GM23248 (cell line): Measurements from ENCODE around the gene TET2. TPM values are rescaled to one million over a fixed set of nuclear protein-coding genes. Genes with fewer than 3 reads are reported as not detected.

Experiments
- DNase-seq: peaks from one replicate; pipeline ENCODE4 v3.0.0-alpha.2; 2015
- H2AFZ ChIP-seq: fragments of 200-600 bp; sonication (generic); 2 replicates; pipeline ENCODE4 v1.6.1; 2016; ENCODE audit warnings: antibody characterized with exemption
- H3F3A ChIP-seq: fragments of 200-600 bp; sonication (generic); 2 replicates; pipeline ENCODE4 v1.6.1; 2016; ENCODE audit warnings: mild to moderate bottlenecking, antibody characterized with exemption, mixed run types; ENCODE audit not compliant: insufficient read depth
- H3K27ac ChIP-seq: fragments of 200-600 bp; sonication (generic); 2 replicates; pipeline ENCODE4 v1.5.1; 2016; ENCODE audit warnings: mild to moderate bottlenecking
- H3K27me3 ChIP-seq: fragments of 200-600 bp; sonication (generic); replicated peaks from 2 replicates; pipeline ENCODE4 v1.6.1; 2016; ENCODE audit warnings: mild to moderate bottlenecking; ENCODE audit not compliant: insufficient read depth
- H3K36me3 ChIP-seq: fragments of 200-600 bp; sonication (generic); 2 replicates; pipeline ENCODE4 v1.6.1; 2016; ENCODE audit warnings: low read depth, mild to moderate bottlenecking
- H3K4me1 ChIP-seq: fragments of 200-600 bp; sonication (generic); 2 replicates; pipeline ENCODE4 v1.6.1; 2016; ENCODE audit warnings: mild to moderate bottlenecking; ENCODE audit not compliant: insufficient read depth
- H3K4me2 ChIP-seq: fragments of 200-600 bp; sonication (generic); one replicate; pipeline ENCODE4 v1.6.1; 2016; ENCODE audit warnings: mild to moderate bottlenecking; ENCODE audit not compliant: unreplicated experiment
- H3K4me3 ChIP-seq: fragments of 200-600 bp; sonication (generic); 2 replicates; pipeline ENCODE4 v1.5.1; 2016; ENCODE audit warnings: mild to moderate bottlenecking
- H3K79me2 ChIP-seq: fragments of 200-600 bp; sonication (generic); 2 replicates; pipeline ENCODE4 v1.6.1; 2016; ENCODE audit warnings: mild to moderate bottlenecking; ENCODE audit not compliant: insufficient read depth
- H3K9ac ChIP-seq: fragments of 200-600 bp; sonication (generic); 2 replicates; pipeline ENCODE4 v1.6.1; 2016; ENCODE audit warnings: mild to moderate bottlenecking
- H3K9me2 ChIP-seq: fragments of 200-600 bp; sonication (generic); 2 replicates; pipeline ENCODE4 v1.6.1; 2016; ENCODE audit warnings: mixed run types, mild to moderate bottlenecking, moderate library complexity; ENCODE audit not compliant: insufficient read depth
- H3K9me3 ChIP-seq: fragments of 200-600 bp; sonication (generic); one replicate; pipeline ENCODE4 v1.6.1; 2017; ENCODE audit warnings: low read depth
- H4K20me1 ChIP-seq: fragments of 200-600 bp; sonication (generic); 2 replicates; pipeline ENCODE4 v1.6.0; 2016; ENCODE audit not compliant: insufficient read depth
- EZH2 ChIP-seq: fragments of 200-600 bp; sonication (generic); IDR thresholded peaks from 2 replicates; pipeline ENCODE4 v1.6.1; 2018; ENCODE audit warnings: antibody characterized with exemption, mild to moderate bottlenecking; ENCODE audit not compliant: insufficient read depth, poor library complexity, severe bottlenecking
- EZH2phosphoT487 ChIP-seq: fragments of 200-600 bp; sonication (generic); IDR thresholded peaks from 2 replicates; pipeline ENCODE4 v1.6.1; 2018; ENCODE audit warnings: antibody characterized with exemption, moderate library complexity, mild to moderate bottlenecking, low read depth; ENCODE audit not compliant: insufficient read depth
- WGBS, 2 experiments: methylation state at CpG; one replicate each; pipeline ENCODE4 v1.1.6; 2015 to 2017; ENCODE audit warnings: low lambda C conversion rate in 2 of 2, low coverage in 1 of 2; ENCODE audit errors: missing lambda C conversion rate in 2 of 2; 5-methylcytosine and 5-hydroxymethylcytosine counted together
- in situ Hi-C: fragments of 300-500 bp; cut with MboI; formaldehyde crosslinking; loops from 2 replicates; pipeline ENCODE4 v1.15.0; 2020
- polyA plus RNA-seq: library from polyadenylated mRNA; unstranded; fragments of >200 nt; fragmentation: Nextera tagmentation; extraction: Ambion mirVana; gene quantifications from 2 replicates; pipeline ENCODE4 v1.2.1, GENCODE V29; 2016
- total RNA-seq: library from RNA; depleted of rRNA; stranded (reverse); fragments of >200 nt; shearing (Covaris generic); gene quantifications from 2 replicates; pipeline ENCODE4 v1.2.3, GENCODE V29; 2014

TET2 gene
- total and polyA plus RNA-seq, 2 experiments from 2014 or later = 5.6 to 5.7 TPM

DNA sequence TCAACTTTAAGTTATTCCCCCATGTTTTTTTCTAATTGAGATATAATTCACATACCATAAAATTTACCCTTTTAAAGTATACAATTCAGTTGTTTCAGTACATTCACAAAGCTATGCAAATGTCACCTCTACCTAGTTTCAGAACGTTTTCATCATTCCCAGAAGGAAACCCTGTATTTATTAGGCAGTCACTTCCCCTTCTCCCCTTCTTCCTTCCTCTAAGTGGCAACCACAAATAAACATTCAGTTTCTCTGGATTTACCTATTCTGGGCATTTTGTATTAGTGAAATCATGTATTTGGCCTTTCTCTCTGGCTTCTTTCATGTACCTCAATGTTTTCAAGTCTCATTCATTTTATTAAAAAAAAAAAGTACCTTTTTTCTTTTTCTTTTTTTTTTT is 101.9 kb downstream of the TET2 start:
- WGBS, 2 experiments = 88 to 100% methylated on average over 1 of the region's 1 CpG
- DNase-seq = no peak
- TF ChIP-seq EZH2 (no peak), EZH2phosphoT487 (no peak)
- in situ Hi-C loops = no loop called here
- no peaks in the 10 kb centered on the region for H3K9me3 ChIP-seq
- H2AFZ ChIP-seq = no peak overlapping the region
- no peaks in the 10 kb centered on the region for H4K20me1 ChIP-seq
- H3K9me2 ChIP-seq = no peaks in the 10 kb centered on the region
- H3K9ac ChIP-seq = no peak overlapping the region
- H3K4me2 ChIP-seq = no peak overlapping the region
- no peaks in the 10 kb centered on the region for H3K27me3 ChIP-seq
- H3K4me1 ChIP-seq = peaks cover 16% of the 10 kb centered on the region
- H3K27ac ChIP-seq = no peak overlapping the region
- peaks cover 5% of the 10 kb centered on the region; the same call in 1 of the 2 replicates for H3F3A ChIP-seq
- H3K4me3 ChIP-seq = no peak overlapping the region
- H3K36me3 ChIP-seq = no peaks in the 10 kb centered on the region
- H3K79me2 ChIP-seq = no peaks in the 10 kb centered on the region

DNA sequence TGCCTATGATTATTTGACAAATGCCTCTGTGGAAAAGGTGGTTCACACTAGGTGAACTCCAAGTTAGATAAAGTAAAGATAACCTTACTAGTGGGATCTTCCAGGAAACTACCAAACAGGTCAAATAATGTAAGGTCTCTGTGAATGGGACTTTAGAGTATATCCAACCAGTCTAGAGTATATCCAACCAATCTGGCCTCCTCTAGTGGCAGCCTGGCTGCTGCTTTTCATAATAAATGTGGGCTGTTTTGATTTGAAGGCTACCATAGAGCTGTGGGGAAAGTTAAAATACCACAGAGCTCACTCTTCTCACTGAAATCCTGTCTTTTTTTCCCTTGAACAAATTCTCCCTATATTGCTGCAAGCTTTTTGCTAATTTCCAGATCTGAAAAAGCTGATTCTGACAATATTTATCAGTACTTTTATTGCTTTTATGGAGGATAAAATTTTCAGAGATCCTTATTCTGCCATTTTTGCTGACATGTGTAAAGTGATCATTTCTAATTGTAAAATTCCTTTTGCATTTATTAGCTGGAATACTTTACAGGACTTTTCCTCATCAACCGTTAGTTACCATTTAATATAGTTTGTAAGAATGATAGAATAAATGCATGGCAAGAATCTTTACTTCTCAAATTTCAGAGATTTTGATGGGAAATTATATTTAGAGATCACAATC is 111.3 kb downstream of the TET2 start:
- Histone ChIP-seq H3K36me3 (peaks cover 15% of the 10 kb centered on the region; the same call in 1 of the 2 replicates), H3K27me3 (no peaks in the 10 kb centered on the region), H3F3A (no peaks in the 10 kb centered on the region), H3K4me2 (no peak overlapping the region), H3K4me3 (no peak overlapping the region), H3K9me2 (no peaks in the 10 kb centered on the region; the same call in 1 of the 2 replicates), H3K9me3 (no peaks in the 10 kb centered on the region), H3K79me2 (no peaks in the 10 kb centered on the region), H3K4me1 (no peaks in the 10 kb centered on the region), H4K20me1 (no peaks in the 10 kb centered on the region), H3K9ac (no peak overlapping the region), H3K27ac (no peak overlapping the region), H2AFZ (no peak overlapping the region)
- in situ Hi-C loops = no loop called here
- TF ChIP-seq EZH2 (no peak), EZH2phosphoT487 (no peak)
- no peak for DNase-seq
- 98 to 100% methylated on average over 1 of the region's 1 CpG for WGBS, 2 experiments

DNA sequence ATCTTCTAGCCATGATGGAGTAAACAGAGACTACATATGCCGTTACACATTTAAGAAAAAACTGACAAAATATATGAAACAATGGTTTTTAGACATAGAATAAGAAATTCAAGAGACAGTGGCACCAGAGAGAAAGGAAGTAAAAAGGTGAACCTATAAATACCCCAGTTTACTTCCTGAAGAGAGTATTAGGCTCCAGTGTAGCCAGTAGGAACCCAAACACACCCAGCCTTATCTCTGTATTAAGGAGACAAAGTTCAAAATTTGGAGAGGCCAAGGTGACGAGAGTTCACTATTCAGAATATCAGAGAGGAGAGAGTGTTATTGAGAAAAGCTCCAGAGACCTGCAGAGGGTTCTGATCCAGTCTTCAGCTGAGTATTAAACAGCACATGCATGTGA is 119.0 kb downstream of the TET2 start:
- WGBS, 2 experiments = 97 to 98% methylated on average over 2 of the region's 2 CpGs
- no peak for DNase-seq
- no peaks in the 10 kb centered on the region for H3K4me1 ChIP-seq
- no peaks in the 10 kb centered on the region for H3K9me2 ChIP-seq
- peaks cover 20% of the 10 kb centered on the region for H3K36me3 ChIP-seq
- H3K27me3 ChIP-seq = no peaks in the 10 kb centered on the region
- no peak overlapping the region for H3K9ac ChIP-seq
- no peak overlapping the region for H3K4me3 ChIP-seq
- H3K4me2 ChIP-seq = no peak overlapping the region
- no peaks in the 10 kb centered on the region for H3F3A ChIP-seq
- TF ChIP-seq EZH2phosphoT487 (no peak), EZH2 (no peak)
- no peaks in the 10 kb centered on the region for H3K79me2 ChIP-seq
- H3K9me3 ChIP-seq = no peaks in the 10 kb centered on the region
- in situ Hi-C loops = no loop called here
- no peak overlapping the region for H2AFZ ChIP-seq
- H3K27ac ChIP-seq = no peak overlapping the region
- H4K20me1 ChIP-seq = no peaks in the 10 kb centered on the region

DNA sequence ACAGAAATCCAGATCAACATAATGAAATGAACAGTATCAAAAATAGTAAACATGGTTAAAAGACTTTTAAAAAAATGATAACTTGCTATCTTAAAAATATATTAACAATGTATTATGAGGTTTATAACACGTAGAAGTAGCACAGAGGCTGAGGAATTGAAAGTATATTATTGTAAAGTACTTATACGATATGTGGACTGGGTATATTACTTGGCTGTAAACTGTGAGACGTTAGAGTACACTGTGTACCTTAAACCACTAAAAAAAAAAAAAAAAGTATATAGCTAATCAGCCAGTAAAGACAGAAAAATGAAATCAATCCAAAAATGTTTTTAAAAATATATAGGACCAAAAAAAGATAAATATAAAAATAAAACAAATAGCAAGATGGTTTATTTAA is 120.6 kb downstream of the TET2 start:
- Histone ChIP-seq H3K9ac (no peak overlapping the region), H3K27ac (no peak overlapping the region), H3K4me1 (no peaks in the 10 kb centered on the region), H3K4me3 (no peak overlapping the region), H3K79me2 (no peaks in the 10 kb centered on the region), H2AFZ (no peak overlapping the region), H3K27me3 (no peaks in the 10 kb centered on the region), H3K4me2 (no peak overlapping the region), H3F3A (no peaks in the 10 kb centered on the region), H3K36me3 (peaks cover 13% of the 10 kb centered on the region), H3K9me3 (no peaks in the 10 kb centered on the region), H4K20me1 (no peaks in the 10 kb centered on the region), H3K9me2 (no peaks in the 10 kb centered on the region)
- TF ChIP-seq EZH2phosphoT487 (no peak), EZH2 (no peak)
- no peak for DNase-seq
- 98 to 99% methylated on average over 3 of the region's 3 CpGs for WGBS, 2 experiments
- in situ Hi-C loops = no loop called here

DNA sequence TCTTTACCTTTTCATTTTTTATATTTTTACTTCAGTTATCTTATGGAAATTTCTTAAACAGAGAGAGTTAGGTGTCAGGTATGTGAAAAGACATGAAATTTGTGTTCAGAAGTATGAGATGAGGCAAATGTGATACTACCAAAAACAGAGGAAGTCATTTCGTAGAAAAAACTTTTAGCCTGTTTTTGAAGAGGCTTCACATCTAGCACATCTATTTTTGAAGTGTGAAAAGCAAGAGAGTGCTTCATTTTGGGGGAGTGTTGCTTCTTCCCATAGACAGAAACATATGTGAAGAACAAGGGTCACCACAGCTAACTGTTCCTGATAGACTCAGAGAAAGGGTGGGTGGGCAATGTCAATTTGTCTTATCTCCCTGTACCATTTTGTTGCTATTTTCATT is 125.3 kb downstream of the TET2 start:
- Histone ChIP-seq H3K27me3 (no peaks in the 10 kb centered on the region), H3K79me2 (no peaks in the 10 kb centered on the region), H3F3A (no peaks in the 10 kb centered on the region), H4K20me1 (no peaks in the 10 kb centered on the region), H3K9me2 (no peaks in the 10 kb centered on the region), H2AFZ (no peak overlapping the region), H3K9ac (no peak overlapping the region), H3K36me3 (peaks cover 22% of the 10 kb centered on the region), H3K9me3 (no peaks in the 10 kb centered on the region), H3K4me2 (no peak overlapping the region), H3K27ac (no peak overlapping the region), H3K4me1 (no peaks in the 10 kb centered on the region), H3K4me3 (no peak overlapping the region)
- WGBS, 2 experiments = 97 to 100% methylated on average over 1 of the region's 1 CpG
- TF ChIP-seq EZH2 (no peak), EZH2phosphoT487 (no peak)
- in situ Hi-C loops = no loop called here
- no peak for DNase-seq
